ENCODE measurements around the gene ECD. TPM values are rescaled to one million over a fixed set of nuclear protein-coding genes. Genes with fewer than 3 reads are reported as not detected.
"Not testable (repeated sequence)": the region's sequence is repeated elsewhere in the genome, so short reads cannot be mapped to it uniquely, and the experiment has no call there.

The ECD gene
- total RNA-seq, 4 donors from 2014 or later = 29.8 to 35.4 (median 31.3) TPM

GRCh38 chr10:73159038-73159648 is 8.7 kb downstream of the ECD start:
- peak; percentile 46 to 88 for DNase-seq (ENCODE audit: low spot score in 2 of 2)
- no peak overlapping the region for H3K4me3 ChIP-seq (ENCODE audit: low read depth, poor library complexity, severe bottlenecking)
- intact Hi-C loops (cut with DNase I; ENCODE audit: low total_unique reads) = loop anchor here (10.0 kb wide), 1 partner anchor 84 kb away; no protein-coding TSS in a partner anchor
- 5 to 6% methylated on average over 5 of the region's 5 CpGs for WGBS, 2 donors
- TF ChIP-seq POLR2A (IDR thresholded peaks at IDR 0.05) = no peak
- TF ChIP-seq CTCF (IDR thresholded peaks at IDR 0.05) = no peak

GRCh38 chr10:73156054-73156453 is 11.8 kb downstream of the ECD start:
- TF ChIP-seq POLR2A (IDR thresholded peaks at IDR 0.05) (no peak), CTCF (IDR thresholded peaks at IDR 0.05) (no peak)
- intact Hi-C loops (cut with DNase I; ENCODE audit: low total_unique reads) = loop anchor here (10.0 kb wide), 1 partner anchor 81 kb away; no protein-coding TSS in a partner anchor
- WGBS, 2 donors = 87 to 96% methylated on average over 3 of the region's 3 CpGs
- no peak overlapping the region for H3K4me3 ChIP-seq (ENCODE audit: low read depth, poor library complexity, severe bottlenecking)
- DNase-seq (ENCODE audit: low spot score in 2 of 2) = no peak

- no peak for DNase-seq (ENCODE audit: low spot score in 2 of 2)
- TF ChIP-seq POLR2A (IDR thresholded peaks at IDR 0.05) (no peak), CTCF (IDR thresholded peaks at IDR 0.05) (no peak)
- 94 to 100% methylated on average over 3 of the region's 3 CpGs for WGBS, 2 donors
- H3K4me3 ChIP-seq (ENCODE audit: low read depth, poor library complexity, severe bottlenecking) = no peak overlapping the region
- intact Hi-C loops (cut with DNase I; ENCODE audit: low total_unique reads) = loop anchor here (10.0 kb wide), 1 partner anchor 77 kb away; no protein-coding TSS in a partner anchor
These were observed 15.8 kb downstream of the ECD start for GRCh38 chr10:73152009-73152408.

- not testable (repeated sequence) for H3K4me3 ChIP-seq (ENCODE audit: low read depth, poor library complexity, severe bottlenecking); DNase-seq (ENCODE audit: low spot score in 2 of 2)
- intact Hi-C loops (cut with DNase I; ENCODE audit: low total_unique reads) = loop anchor here (10.0 kb wide), 1 partner anchor 76 kb away; no protein-coding TSS in a partner anchor
- WGBS, 2 donors = 95 to 96% methylated on average over 7 of the region's 8 CpGs
These were observed 17.0 kb downstream of the ECD start for GRCh38 chr10:73150633-73151413.

GRCh38 chr10:73141603-73142002 is 26.2 kb downstream of the ECD start:
- DNase-seq (ENCODE audit: low spot score in 2 of 2) = no peak
- intact Hi-C loops (cut with DNase I; ENCODE audit: low total_unique reads) = no loop called here
- no peak for TF ChIP-seq POLR2A (IDR thresholded peaks at IDR 0.05)
- no peak for TF ChIP-seq CTCF (IDR thresholded peaks at IDR 0.05)
- no peak overlapping the region for H3K4me3 ChIP-seq (ENCODE audit: low read depth, poor library complexity, severe bottlenecking)
- WGBS, 2 donors = 87 to 91% methylated on average over 3 of the region's 3 CpGs

GRCh38 chr10:73139251-73139650 is 28.6 kb downstream of the ECD start:
- TF ChIP-seq CTCF (IDR thresholded peaks at IDR 0.05) (no peak), POLR2A (IDR thresholded peaks at IDR 0.05) (no peak)
- intact Hi-C loops (cut with DNase I; ENCODE audit: low total_unique reads) = no loop called here
- WGBS, 2 donors = 68 to 69% methylated on average over 2 of the region's 2 CpGs
- no peak for DNase-seq (ENCODE audit: low spot score in 2 of 2)
- H3K4me3 ChIP-seq (ENCODE audit: low read depth, poor library complexity, severe bottlenecking) = no peak overlapping the region

Data from lower leg skin (tissue), 4 donors.